Adipocyte (in vitro differentiated cells): Measurements from ENCODE around the gene PRKACB.
"Not testable (repeated sequence)": the region's sequence is repeated elsewhere in the genome, so short reads cannot be mapped to it uniquely, and the experiment has no call there.

Experiments used
- DNase-seq: peaks from one replicate; pipeline ENCODE4 v3.0.0-alpha.2; 2015; ENCODE audit warnings: low read depth
- H3K27me3 ChIP-seq: replicated peaks from 2 replicates; pipeline ENCODE4 v1.7.0; 2013; ENCODE audit warnings: mild to moderate bottlenecking, low read length, moderate library complexity; ENCODE audit not compliant: control insufficient read depth, insufficient read depth
- H3K36me3 ChIP-seq: 2 replicates; pipeline ENCODE4 v1.7.0; 2013; ENCODE audit warnings: low read length, mild to moderate bottlenecking, moderate library complexity; ENCODE audit not compliant: control insufficient read depth, insufficient read depth, severe bottlenecking
- H3K4me1 ChIP-seq: 2 replicates; pipeline ENCODE4 v1.7.0; 2013; ENCODE audit warnings: mild to moderate bottlenecking, low read length, moderate library complexity; ENCODE audit not compliant: control insufficient read depth, insufficient read depth
- H3K4me3 ChIP-seq: 2 replicates; pipeline ENCODE4 v1.7.0; 2013; ENCODE audit warnings: mild to moderate bottlenecking, low read length, moderate library complexity
- H3K9ac ChIP-seq: 2 replicates; pipeline ENCODE4 v1.7.0; 2013; ENCODE audit warnings: mild to moderate bottlenecking, low read length, moderate library complexity
- H3K9me3 ChIP-seq: 2 replicates; pipeline ENCODE4 v1.7.0; 2013; ENCODE audit warnings: mild to moderate bottlenecking, low read length, moderate library complexity; ENCODE audit not compliant: control insufficient read depth

Gene PRKACB

DNA sequence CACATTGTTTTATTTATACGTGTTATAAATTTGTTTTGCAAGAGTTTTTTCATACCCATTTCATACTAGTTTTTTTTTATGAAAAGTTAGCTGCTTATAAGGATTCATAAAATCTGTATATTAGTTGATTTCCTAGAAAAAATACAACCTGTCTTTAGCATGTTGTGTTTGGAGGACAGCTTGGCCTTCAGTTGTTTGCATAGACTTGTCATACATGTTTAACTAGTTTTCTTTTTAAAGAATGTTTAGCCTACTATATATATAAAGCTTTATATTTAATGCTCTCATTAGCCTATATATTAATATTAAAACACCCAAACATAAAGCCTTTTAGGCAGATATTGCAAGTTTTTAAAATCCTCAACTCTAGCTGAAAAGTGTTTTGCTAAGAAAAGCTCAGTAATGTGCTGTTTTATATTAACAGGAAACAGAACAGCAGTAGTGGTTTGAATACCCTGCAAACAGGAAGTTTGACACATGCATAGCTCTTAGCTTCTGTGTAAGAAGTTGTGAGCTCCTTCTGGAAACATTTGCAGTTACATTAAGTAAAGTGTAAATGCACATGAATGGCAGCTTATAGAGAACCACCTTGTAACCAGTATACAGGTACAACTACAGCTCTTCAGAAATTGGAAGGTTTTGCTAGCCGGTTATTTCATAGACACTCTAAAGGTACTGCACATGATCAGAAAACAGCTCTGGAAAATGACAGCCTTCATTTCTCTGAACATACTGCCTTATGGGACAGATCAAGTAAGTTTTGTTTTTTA, at the start of gene PRKACB:
TSS of gene PRKACB (plus strand) at position 476 of the 770 bp plus-strand sequence. CDS start at position 567, 91 bp downstream.
- Histone ChIP-seq H3K4me3 (no peak within 1 kb of the TSS), H3K36me3 (no peaks in the 10 kb centered on the region), H3K9me3 (peaks cover 1% of the 10 kb centered on the region), H3K4me1 (peaks cover 23% of the 10 kb centered on the region), H3K27me3 (no peaks in the 10 kb centered on the region), H3K9ac (no peak within 1 kb of the TSS)
- DNase-seq, result peak; percentile 22

GRCh38 chr1:84095308-84095707, 48.8 kb upstream of the PRKACB start:
- Histone ChIP-seq H3K36me3 (no peaks in the 10 kb centered on the region), H3K27me3 (no peaks in the 10 kb centered on the region), H3K9me3 (peaks cover 3% of the 10 kb centered on the region), H3K4me3 (no peak overlapping the region), H3K4me1 (no peaks in the 10 kb centered on the region), H3K9ac (no peak overlapping the region)
- no peak for DNase-seq

- H3K27me3 ChIP-seq, result no peaks in the 10 kb centered on the region
- no peaks in the 10 kb centered on the region for H3K36me3 ChIP-seq
- no peak overlapping the region for H3K4me3 ChIP-seq
- no peaks in the 10 kb centered on the region for H3K4me1 ChIP-seq
- H3K9ac ChIP-seq, result no peak overlapping the region
- H3K9me3 ChIP-seq, result peaks cover 3% of the 10 kb centered on the region
- DNase-seq, result peak; percentile 28
These were observed 47.9 kb upstream of the PRKACB start for GRCh38 chr1:84096176-84096575.

DNA sequence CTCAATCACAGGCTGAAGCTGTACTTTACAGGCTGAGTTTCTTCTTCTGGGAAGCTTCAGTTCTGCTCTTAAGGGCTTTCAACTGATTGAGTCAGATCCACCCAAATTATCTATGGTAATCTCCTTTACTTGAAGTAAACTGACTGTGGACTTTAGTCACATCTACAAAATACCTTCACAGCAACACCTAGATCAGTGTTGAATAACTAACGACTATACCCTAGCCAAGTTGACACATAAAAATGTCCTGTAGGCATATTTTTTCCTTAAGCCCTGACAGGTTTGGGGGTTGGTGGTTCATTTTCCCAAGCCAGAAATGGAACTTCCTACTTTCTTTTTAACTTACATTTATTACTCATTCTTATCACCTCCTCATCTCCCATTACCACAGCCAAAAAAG, 42.9 kb upstream of the PRKACB start:
- Histone ChIP-seq H3K9ac (no peak overlapping the region), H3K27me3 (no peaks in the 10 kb centered on the region), H3K9me3 (no peaks in the 10 kb centered on the region), H3K36me3 (no peaks in the 10 kb centered on the region), H3K4me3 (no peak overlapping the region), H3K4me1 (peaks cover 13% of the 10 kb centered on the region)
- DNase-seq, result no peak

- Histone ChIP-seq H3K4me3 (no peak overlapping the region), H3K4me1 (peaks cover 18% of the 10 kb centered on the region), H3K27me3 (no peaks in the 10 kb centered on the region), H3K9ac (peak overlapping the region; percentile 16), H3K9me3 (no peaks in the 10 kb centered on the region), H3K36me3 (no peaks in the 10 kb centered on the region)
- peak; percentile 85 for DNase-seq
These were observed 40.7 kb upstream of the PRKACB start for GRCh38 chr1:84103197-84103992.

DNA sequence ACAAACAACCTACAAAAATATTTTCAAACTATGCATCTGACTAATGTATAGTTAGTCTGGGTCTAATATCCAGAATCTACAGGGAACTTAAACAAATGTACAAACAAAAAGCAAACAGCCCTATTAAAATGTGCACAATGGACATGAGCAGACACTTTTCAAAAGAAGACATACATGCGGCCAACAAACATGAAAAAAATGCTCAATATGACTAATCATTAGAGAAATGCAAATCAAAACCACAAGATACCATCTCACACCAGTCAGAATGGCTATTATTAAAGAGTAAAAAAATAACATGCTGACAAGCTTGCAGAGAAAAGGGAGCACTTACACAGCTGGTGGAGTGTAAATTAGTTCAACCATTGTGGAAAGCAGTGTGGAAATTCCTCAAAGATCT, 36.5 kb upstream of the PRKACB start:
- H3K36me3 ChIP-seq, H3K4me3 ChIP-seq, H3K9ac ChIP-seq, H3K9me3 ChIP-seq, H3K27me3 ChIP-seq: not testable (repeated sequence)
- H3K4me1 ChIP-seq, result peaks cover 18% of the 10 kb centered on the region
- peak; percentile 48 for DNase-seq

- Histone ChIP-seq H3K27me3 (no peaks in the 10 kb centered on the region), H3K9ac (no peak overlapping the region), H3K36me3 (no peaks in the 10 kb centered on the region), H3K4me3 (no peak overlapping the region), H3K4me1 (peaks cover 15% of the 10 kb centered on the region), H3K9me3 (no peaks in the 10 kb centered on the region)
- DNase-seq, result no peak
These were observed 36.1 kb upstream of the PRKACB start for GRCh38 chr1:84107955-84108354.

DNA sequence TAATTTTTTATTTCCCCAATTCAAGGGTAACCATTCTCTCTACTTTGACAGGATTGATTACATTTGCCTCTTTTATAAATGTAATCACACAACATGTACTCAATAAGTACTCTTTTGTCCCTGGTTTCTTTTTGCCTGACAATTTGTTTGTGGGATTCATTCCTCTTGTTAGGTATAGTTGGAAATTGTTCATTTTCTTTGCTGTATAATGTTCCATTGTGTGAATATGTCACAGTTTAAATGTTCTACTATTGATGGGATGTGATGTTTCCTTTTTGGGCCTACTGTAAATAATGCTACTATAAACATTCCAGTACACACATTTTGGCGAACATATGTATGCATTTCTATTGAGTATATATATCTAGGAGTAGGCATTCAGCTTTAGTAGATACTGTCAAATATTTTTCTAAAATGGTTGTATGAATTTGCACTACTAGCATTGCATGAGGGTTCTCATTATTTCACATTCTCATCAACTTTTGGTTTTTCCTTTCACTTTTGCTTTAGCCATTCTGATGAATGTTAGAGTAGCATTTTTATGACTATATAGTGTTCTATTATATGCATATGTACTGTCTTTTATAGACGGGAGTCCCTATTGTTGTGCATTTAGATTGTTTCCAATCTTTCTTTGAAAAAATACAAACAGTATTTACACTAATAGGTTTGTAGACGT, 35.0 kb upstream of the PRKACB start:
- no peak for DNase-seq
- Histone ChIP-seq H3K4me1 (peaks cover 4% of the 10 kb centered on the region), H3K9me3 (no peaks in the 10 kb centered on the region), H3K9ac (no peak overlapping the region), H3K36me3 (no peaks in the 10 kb centered on the region), H3K4me3 (no peak overlapping the region), H3K27me3 (no peaks in the 10 kb centered on the region)

DNA sequence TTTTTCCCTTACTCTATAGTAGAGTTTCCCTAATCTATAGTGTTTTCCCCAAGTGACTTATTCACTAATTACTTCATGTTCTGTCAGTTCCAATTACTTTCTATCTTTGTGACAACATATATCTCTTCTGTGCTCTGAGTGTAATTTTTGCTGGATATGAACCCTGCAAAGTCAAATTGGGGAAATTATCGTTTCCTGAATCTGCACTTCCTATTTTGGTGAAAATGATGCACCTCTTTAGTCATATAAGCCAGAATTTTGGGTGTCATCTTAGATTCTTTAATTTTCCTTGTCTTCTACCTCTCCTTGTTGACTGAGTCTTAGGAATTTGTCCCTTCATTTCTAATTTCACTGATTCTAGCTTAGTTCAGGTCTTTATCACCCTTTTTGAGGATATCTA, 33.4 kb upstream of the PRKACB start:
- Histone ChIP-seq H3K9ac (no peak overlapping the region), H3K4me3 (no peak overlapping the region), H3K36me3 (no peaks in the 10 kb centered on the region), H3K9me3 (no peaks in the 10 kb centered on the region), H3K27me3 (no peaks in the 10 kb centered on the region), H3K4me1 (peaks cover 4% of the 10 kb centered on the region)
- DNase-seq, result no peak

GRCh38 chr1:84116558-84116957, 27.5 kb upstream of the PRKACB start:
- Histone ChIP-seq H3K9me3 (no peaks in the 10 kb centered on the region), H3K4me3 (no peak overlapping the region), H3K4me1 (no peaks in the 10 kb centered on the region), H3K27me3 (no peaks in the 10 kb centered on the region), H3K9ac (no peak overlapping the region), H3K36me3 (no peaks in the 10 kb centered on the region)
- DNase-seq, result no peak

DNA sequence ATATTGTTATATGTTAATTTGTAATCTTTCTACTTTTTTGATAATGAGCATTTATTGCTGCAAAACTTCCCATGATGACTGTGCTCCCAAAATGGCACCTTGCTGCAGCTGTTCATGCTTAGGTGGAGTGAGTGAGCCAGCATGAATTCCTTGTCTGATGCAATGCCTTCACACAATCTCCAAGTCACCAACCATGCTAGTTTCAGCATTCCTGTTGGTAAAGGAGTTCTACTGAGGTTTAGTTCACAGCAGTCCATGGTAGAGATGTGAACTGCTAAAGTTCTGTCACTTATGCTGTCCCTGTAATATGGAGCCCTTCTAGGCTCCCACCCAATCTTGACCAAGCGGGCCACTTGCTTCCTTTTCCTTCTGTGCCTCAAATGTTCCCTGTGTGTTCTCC, 26.2 kb upstream of the PRKACB start:
- Histone ChIP-seq H3K4me3 (no peak overlapping the region), H3K9me3 (no peaks in the 10 kb centered on the region), H3K9ac (no peak overlapping the region), H3K4me1 (no peaks in the 10 kb centered on the region), H3K27me3 (no peaks in the 10 kb centered on the region), H3K36me3 (no peaks in the 10 kb centered on the region)
- DNase-seq, result peak; percentile 50
